ENCODE data around the gene KIF20A. TPM values are rescaled to one million over a fixed set of nuclear protein-coding genes. Genes with fewer than 3 reads are reported as not detected.

Gene KIF20A
- total RNA-seq, 1 donor from 2014 or later = 61.0 TPM

DNA sequence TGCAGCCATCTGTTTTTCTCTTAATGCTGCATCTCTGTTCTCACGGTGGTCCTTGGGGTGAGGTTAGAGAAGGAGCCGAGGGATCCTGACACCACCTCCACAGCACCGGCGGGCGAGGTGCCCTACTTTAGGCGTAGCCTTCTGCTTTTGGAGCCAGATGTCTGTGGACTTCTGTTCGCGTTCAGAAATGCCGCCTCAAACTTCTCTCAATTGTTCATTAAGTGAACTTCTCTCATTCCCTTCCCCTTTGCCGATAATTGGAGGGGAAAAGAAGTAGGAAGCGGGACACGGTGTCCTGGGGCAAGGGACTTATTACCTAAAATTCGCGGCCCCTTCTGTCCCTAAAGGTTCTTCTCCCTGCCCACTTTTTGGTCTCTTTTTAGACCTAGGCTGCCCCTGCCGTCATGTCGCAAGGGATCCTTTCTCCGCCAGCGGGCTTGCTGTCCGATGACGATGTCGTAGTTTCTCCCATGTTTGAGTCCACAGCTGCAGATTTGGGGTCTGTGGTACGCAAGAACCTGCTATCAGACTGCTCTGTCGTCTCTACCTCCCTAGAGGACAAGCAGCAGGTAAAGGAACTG lies 455 bp downstream of the KIF20A start:
- H3K4me3 Mint-ChIP-seq = no peak overlapping the region
- TF ChIP-seq CTCF (conservative IDR thresholded peaks at IDR 0.05) = no peak
- no peaks in the 10 kb centered on the region for H3K9me3 Mint-ChIP-seq
- H3K27ac Mint-ChIP-seq = no peak overlapping the region
- DNase-seq (ENCODE audit: extremely low spot score, unreplicated experiment) = no peak
- no peaks in the 10 kb centered on the region for H3K27me3 Mint-ChIP-seq
- H3K36me3 Mint-ChIP-seq = peaks cover 8% of the 10 kb centered on the region
- peaks cover 13% of the 10 kb centered on the region for H3K4me1 Mint-ChIP-seq (ENCODE audit: unreplicated experiment)

DNA sequence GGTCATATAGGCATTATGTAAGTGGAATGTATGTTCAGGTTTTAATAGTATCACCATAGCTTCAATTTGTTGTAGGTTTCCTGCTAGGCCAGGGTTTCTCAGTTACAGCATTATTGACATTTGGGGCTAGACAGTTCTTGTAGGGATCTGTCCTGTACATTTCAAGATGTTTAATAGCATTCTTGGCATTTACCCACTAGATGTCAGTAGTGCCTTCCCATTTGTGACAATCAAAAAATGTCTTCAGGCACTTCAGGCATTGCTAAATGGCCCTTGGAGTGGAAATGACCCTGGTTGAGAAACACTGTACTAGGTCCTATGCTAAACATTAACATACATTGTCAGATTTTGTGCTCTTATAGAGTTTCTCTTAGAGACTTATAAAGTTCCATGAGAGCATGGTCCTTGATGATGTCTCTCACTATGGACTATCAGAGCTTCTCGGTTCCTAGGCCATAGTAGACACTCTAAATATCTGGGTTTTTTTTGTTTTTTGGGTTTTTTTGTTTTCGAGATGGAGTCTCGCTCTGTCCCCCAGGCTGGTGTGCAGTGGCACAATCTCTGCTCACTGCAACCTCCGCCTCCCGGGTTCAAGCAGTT lies 1.4 kb downstream of the KIF20A start:
- Mint-ChIP-seq H3K27ac (no peak overlapping the region), H3K36me3 (peaks cover 5% of the 10 kb centered on the region), H3K9me3 (no peaks in the 10 kb centered on the region), H3K4me1 (ENCODE audit: unreplicated experiment) (peaks cover 13% of the 10 kb centered on the region), H3K27me3 (no peaks in the 10 kb centered on the region), H3K4me3 (no peak overlapping the region)
- peak; percentile 77 for TF ChIP-seq CTCF (conservative IDR thresholded peaks at IDR 0.05)
- no peak for DNase-seq (ENCODE audit: extremely low spot score, unreplicated experiment)

DNA sequence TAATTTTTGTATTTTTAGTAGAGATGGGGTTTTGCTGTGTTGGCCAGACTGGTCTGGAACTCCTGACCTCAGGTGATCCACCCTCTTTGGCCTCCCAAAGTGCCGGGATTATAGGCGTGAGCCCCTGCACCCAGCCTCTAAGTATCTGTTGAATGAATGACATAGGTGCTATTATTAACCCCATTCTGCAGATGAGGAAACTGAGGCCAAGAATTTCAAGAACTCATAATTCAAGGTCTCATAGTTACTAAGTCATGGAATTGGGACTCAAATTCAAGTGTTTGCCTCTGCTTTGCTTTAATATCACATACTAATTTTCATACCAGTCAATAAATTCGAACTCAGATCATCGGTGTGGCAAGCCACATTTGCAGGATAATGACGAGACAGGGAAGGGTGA lies 1.9 kb downstream of the KIF20A start:
- DNase-seq (ENCODE audit: extremely low spot score, unreplicated experiment) = no peak
- Mint-ChIP-seq H3K27ac (no peak overlapping the region), H3K4me3 (no peak overlapping the region), H3K9me3 (no peaks in the 10 kb centered on the region), H3K36me3 (peaks cover 4% of the 10 kb centered on the region), H3K27me3 (no peaks in the 10 kb centered on the region), H3K4me1 (ENCODE audit: unreplicated experiment) (peaks cover 13% of the 10 kb centered on the region)
- no peak for TF ChIP-seq CTCF (conservative IDR thresholded peaks at IDR 0.05)

GRCh38 chr5:138182808-138183207 lies 3.9 kb downstream of the KIF20A start:
- Mint-ChIP-seq H3K27me3 (no peaks in the 10 kb centered on the region), H3K4me1 (ENCODE audit: unreplicated experiment) (peaks cover 9% of the 10 kb centered on the region), H3K9me3 (no peaks in the 10 kb centered on the region), H3K27ac (no peak overlapping the region), H3K4me3 (no peak overlapping the region), H3K36me3 (peaks cover 7% of the 10 kb centered on the region)
- DNase-seq (ENCODE audit: extremely low spot score, unreplicated experiment) = no peak
- TF ChIP-seq CTCF (conservative IDR thresholded peaks at IDR 0.05) = no peak

DNA sequence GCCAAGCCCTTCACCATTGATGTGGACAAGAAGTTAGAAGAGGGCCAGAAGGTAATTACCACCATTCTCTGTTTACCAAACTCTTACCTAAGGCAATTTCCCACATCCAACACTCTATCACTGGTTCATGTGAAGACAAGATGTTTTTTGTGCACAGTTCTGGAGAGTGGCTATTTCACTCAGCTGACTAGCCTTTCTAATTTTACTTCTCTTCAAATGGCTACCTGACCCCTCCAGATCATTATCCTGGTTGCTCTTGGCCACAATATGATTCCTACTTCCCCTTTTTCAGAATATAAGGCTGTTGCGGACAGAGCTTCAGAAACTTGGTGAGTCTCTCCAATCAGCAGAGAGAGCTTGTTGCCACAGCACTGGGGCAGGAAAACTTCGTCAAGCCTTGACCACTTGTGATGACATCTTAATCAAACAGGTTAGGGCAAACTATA lies 7.1 kb downstream of the KIF20A start:
- Mint-ChIP-seq H3K9me3 (no peaks in the 10 kb centered on the region), H3K4me1 (ENCODE audit: unreplicated experiment) (no peaks in the 10 kb centered on the region), H3K27ac (no peak overlapping the region), H3K4me3 (no peak overlapping the region), H3K36me3 (peaks cover 12% of the 10 kb centered on the region), H3K27me3 (no peaks in the 10 kb centered on the region)
- DNase-seq (ENCODE audit: extremely low spot score, unreplicated experiment) = no peak
- no peak for TF ChIP-seq CTCF (conservative IDR thresholded peaks at IDR 0.05)
